ENCODE results near the gene PYY.
"Not testable (repeated sequence)": the region's sequence is repeated elsewhere in the genome, so short reads cannot be mapped to it uniquely, and the experiment has no call there.

PYY gene

DNA sequence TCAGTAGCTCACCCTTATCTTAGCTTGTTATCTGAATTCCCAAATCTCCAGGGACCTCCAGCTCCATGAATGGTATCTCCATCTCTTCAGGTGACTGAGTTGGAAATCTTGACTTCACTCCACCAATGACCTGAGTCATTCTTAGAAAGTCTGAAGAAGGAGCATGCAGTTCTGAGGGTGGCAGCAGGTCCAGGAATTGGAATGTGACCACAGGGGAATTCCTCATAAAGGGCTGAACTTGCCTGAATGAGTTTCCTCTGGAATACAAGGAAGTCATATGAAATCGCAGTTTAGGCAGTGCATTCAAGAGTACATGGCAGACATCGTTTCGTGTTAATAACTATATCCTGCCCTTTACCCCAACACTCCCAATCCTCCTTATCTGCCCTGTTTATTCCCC lies 12.5 kb upstream of the PYY start:
- no peak overlapping the region for H3K4me3 ChIP-seq (ENCODE audit: low read depth, low read length)
- POLR2A ChIA-PET, result no interaction called here
- DNase-seq (ENCODE audit: low read depth, low spot score), result no peak
- CTCF ChIA-PET, result interaction anchor here (4.1 kb wide), 1 partner anchor 23 kb away, joined by 35 read pairs; the partner anchor contains the start of gene PPY
- no peak for TF ChIP-seq CTCF (IDR thresholded peaks at IDR 0.05; ENCODE audit: insufficient read depth, low read length, missing control alignments)

DNA sequence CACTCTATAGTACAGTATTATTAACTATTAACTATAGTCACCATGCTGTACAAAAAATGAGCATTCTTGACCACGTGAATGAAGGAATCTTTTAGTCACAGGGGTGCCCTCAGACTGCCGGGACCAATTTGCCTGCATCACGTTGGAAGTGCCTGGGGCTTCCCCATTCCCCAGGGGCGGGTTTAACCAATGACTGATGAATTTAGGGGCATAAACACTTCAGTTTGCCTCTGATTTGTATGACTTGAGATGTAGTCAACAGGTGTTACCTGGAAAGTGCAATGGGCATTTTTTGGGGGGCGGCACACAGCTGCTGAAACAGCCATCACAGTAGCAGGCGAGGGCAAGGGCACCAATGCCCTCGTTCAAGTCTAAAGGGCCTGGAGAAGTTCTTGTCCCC lies 8.7 kb upstream of the PYY start:
- POLR2A ChIA-PET, result no interaction called here

GRCh38 chr17:43961954-43962353 lies 8.2 kb upstream of the PYY start:
- no peak for DNase-seq (ENCODE audit: low read depth, low spot score)
- ChIA-PET CTCF (interaction anchor here (1.1 to 2.7 kb wide), 3 partner anchors 10 to 33 kb away, joined by 3 to 15 read pairs (median 10); no protein-coding TSS in a partner anchor), POLR2A (interaction anchor here (0.6 kb wide), 1 partner anchor 208 kb away, joined by 3 read pairs; no protein-coding TSS in a partner anchor)
- no peak overlapping the region for H3K4me3 ChIP-seq (ENCODE audit: low read depth, low read length)
- TF ChIP-seq CTCF (IDR thresholded peaks at IDR 0.05; ENCODE audit: insufficient read depth, low read length, missing control alignments), result no peak

More for the DNA sequence above, 8.7 kb upstream of the PYY start:
- TF ChIP-seq CTCF (IDR thresholded peaks at IDR 0.05; ENCODE audit: insufficient read depth, low read length, missing control alignments), result no peak
- no peak overlapping the region for H3K4me3 ChIP-seq (ENCODE audit: low read depth, low read length)
- no peak for DNase-seq (ENCODE audit: low read depth, low spot score)
- CTCF ChIA-PET, result interaction anchor here (2.7 to 4.1 kb wide), 2 partner anchors 19 to 32 kb away, joined by 15 to 35 read pairs; partner anchors contain the start of gene PPY

DNA sequence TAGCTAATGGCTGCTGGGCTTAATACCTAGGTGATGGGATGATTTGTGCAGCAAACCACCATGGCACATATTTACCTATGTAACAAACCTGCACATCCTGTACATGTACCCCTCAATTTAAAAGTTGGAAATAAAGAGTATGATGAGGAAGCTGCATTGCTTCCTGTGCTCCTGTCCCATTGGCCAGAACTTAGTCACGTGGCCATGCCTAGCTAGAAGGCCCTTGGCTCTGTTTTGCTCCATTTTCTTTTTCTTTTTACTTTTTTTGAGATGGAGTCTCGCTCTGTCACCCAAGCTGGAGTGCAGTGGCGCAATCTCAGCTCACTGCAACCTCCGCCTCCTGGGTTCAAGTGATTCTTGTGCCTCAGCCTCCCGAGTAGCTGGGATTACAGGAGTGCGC lies 7.6 kb upstream of the PYY start:
- ChIA-PET CTCF (interaction anchor here (1.1 to 1.5 kb wide), 2 partner anchors 11 to 17 kb away, joined by 3 to 10 read pairs; no protein-coding TSS in a partner anchor), POLR2A (interaction anchor here (0.6 kb wide), 2 partner anchors 54 to 208 kb away, joined by 3 read pairs; partner anchors contain the start of gene MPP2)
- H3K4me3 ChIP-seq (ENCODE audit: low read depth, low read length); DNase-seq (ENCODE audit: low read depth, low spot score): not testable (repeated sequence)

DNA sequence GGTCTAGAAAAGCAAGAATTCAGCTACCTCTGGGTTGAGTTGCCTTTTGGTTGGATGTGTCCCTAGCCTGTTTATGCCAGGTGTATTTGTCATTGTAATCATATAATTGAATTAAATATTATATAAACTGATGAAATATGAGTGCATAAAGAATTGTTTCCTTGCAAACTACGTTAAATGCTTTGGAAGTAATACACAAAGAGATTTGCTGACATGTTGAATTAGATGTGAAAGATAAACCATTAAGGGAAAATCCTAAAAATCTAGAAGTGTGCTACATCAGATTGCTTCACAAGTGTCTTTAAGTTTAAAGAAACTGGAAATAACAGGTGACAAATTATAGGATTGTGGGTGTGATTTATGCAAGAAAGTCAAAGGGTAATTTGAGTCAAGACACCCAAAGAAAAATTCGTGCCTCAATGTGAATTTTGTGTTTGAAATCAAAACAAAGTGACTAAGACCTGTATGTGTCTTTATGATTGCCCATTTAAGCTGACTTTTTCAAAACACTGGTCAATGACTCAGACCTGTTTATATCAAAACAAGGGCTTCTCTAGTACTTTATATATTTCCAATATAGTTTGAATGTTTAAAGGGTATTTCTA lies 5.1 kb upstream of the PYY start:
- no peak for TF ChIP-seq CTCF (IDR thresholded peaks at IDR 0.05; ENCODE audit: insufficient read depth, low read length, missing control alignments)
- no peak for DNase-seq (ENCODE audit: low read depth, low spot score)
- POLR2A ChIA-PET, result no interaction called here
- CTCF ChIA-PET, result interaction anchor here (0.6 to 4.8 kb wide), 7 partner anchors 15 to 401 kb away, joined by 3 to 42 read pairs (median 4); no protein-coding TSS in a partner anchor
- no peak overlapping the region for H3K4me3 ChIP-seq (ENCODE audit: low read depth, low read length)

- POLR2A ChIA-PET, result no interaction called here
- no peak for TF ChIP-seq CTCF (IDR thresholded peaks at IDR 0.05; ENCODE audit: insufficient read depth, low read length, missing control alignments)
- no peak overlapping the region for H3K4me3 ChIP-seq (ENCODE audit: low read depth, low read length)
- CTCF ChIA-PET, result interaction anchor here (0.6 to 4.8 kb wide), 4 partner anchors 12 to 184 kb away, joined by 3 to 42 read pairs (median 4); no protein-coding TSS in a partner anchor
- no peak for DNase-seq (ENCODE audit: low read depth, low spot score)
Measured at GRCh38 chr17:43956222-43956621, 2.5 kb upstream of the PYY start.
